Non-pigmented ciliary epithelial cell (primary cell): Measurements from ENCODE around the gene FRMD8.
A peak's percentile ranks its signal among the peaks of the same experiment; 100 is the strongest.

Experiments used
- DNase-seq: peaks from one replicate; pipeline ENCODE4 v3.0.0-alpha.2; 2010; ENCODE audit warnings: low read depth

The FRMD8 gene

GRCh38 chr11:65375012-65375411 is 11.4 kb upstream of the FRMD8 start:
- DNase-seq, result no peak

- DNase-seq, result no peak
Observed at GRCh38 chr11:65376138-65376713, 10.2 kb upstream of the FRMD8 start.

- DNase-seq, result no peak
Observed at GRCh38 chr11:65377036-65377435, 9.4 kb upstream of the FRMD8 start.

GRCh38 chr11:65377777-65378176 is 8.7 kb upstream of the FRMD8 start:
- DNase-seq, result no peak

- DNase-seq, result no peak
Observed at GRCh38 chr11:65378208-65378927, 8.1 kb upstream of the FRMD8 start.

GRCh38 chr11:65378928-65379638 is 7.4 kb upstream of the FRMD8 start:
- no peak for DNase-seq

- DNase-seq, result no peak
Observed at GRCh38 chr11:65379698-65380459, 6.6 kb upstream of the FRMD8 start.

- no peak for DNase-seq
Observed at GRCh38 chr11:65380460-65381119, 5.8 kb upstream of the FRMD8 start.

- DNase-seq, result peak; percentile 30
Observed at GRCh38 chr11:65381716-65382032, 4.8 kb upstream of the FRMD8 start.

- peak; percentile 90 for DNase-seq
Observed at GRCh38 chr11:65382033-65382803, 4.2 kb upstream of the FRMD8 start, which contains the start of gene SLC25A45. TSS of gene SLC25A45 (minus strand) at chr11:65382646. CDS start at chr11:65381951, 695 bp downstream.

- DNase-seq, result no peak
Observed at GRCh38 chr11:65382804-65383368, 3.6 kb upstream of the FRMD8 start.

- DNase-seq, result no peak
Observed at GRCh38 chr11:65383778-65384177, 2.7 kb upstream of the FRMD8 start.

- DNase-seq, result no peak
Observed at GRCh38 chr11:65384301-65384889, 2.0 kb upstream of the FRMD8 start.

GRCh38 chr11:65388731-65389130 is 2.3 kb downstream of the FRMD8 start:
- DNase-seq, result no peak

GRCh38 chr11:65389294-65389980 is 3.0 kb downstream of the FRMD8 start:
- no peak for DNase-seq

GRCh38 chr11:65390099-65390941 is 3.9 kb downstream of the FRMD8 start:
- DNase-seq, result no peak

- no peak for DNase-seq
Observed at GRCh38 chr11:65390996-65391395, 4.6 kb downstream of the FRMD8 start.

- no peak for DNase-seq
Observed at GRCh38 chr11:65392186-65392829, 5.9 kb downstream of the FRMD8 start.
